Liver (tissue), 3 donors: ENCODE results near the gene MARCHF2.

ENCODE experiments used
- GABPA ChIP-seq, 2 donors: IDR thresholded peaks in 1 of 2; conservative IDR thresholded peaks in 1 of 2; 2 replicates each; pipeline ENCODE4 v1.6.1; 2016; ENCODE audit warnings: antibody characterized with exemption in 2 of 2, mild to moderate bottlenecking in 1 of 2, moderate library complexity in 1 of 2
- HNF4G ChIP-seq: IDR thresholded peaks from 2 replicates; pipeline ENCODE4 v1.6.1; 2016; ENCODE audit warnings: antibody characterized with exemption
- JUND ChIP-seq, 2 donors: IDR thresholded peaks; 2 replicates each; pipeline ENCODE4 v1.6.1; 2016; ENCODE audit warnings: antibody characterized with exemption in 2 of 2
- RAD21 ChIP-seq, 2 donors: IDR thresholded peaks; 2 replicates each; pipeline ENCODE4 v1.6.1; 2016; ENCODE audit warnings: antibody characterized with exemption in 2 of 2, mild to moderate bottlenecking in 2 of 2
- SP1 ChIP-seq: IDR thresholded peaks from 2 replicates; pipeline ENCODE4 v1.6.1; 2018; ENCODE audit warnings: antibody characterized with exemption, mild to moderate bottlenecking
- TAF1 ChIP-seq: conservative IDR thresholded peaks from 2 replicates; pipeline ENCODE4 v1.6.1; 2016; ENCODE audit warnings: antibody characterized with exemption, mild to moderate bottlenecking
- YY1 ChIP-seq: IDR thresholded peaks from 2 replicates; pipeline ENCODE4 v1.6.1; 2016; ENCODE audit warnings: antibody characterized with exemption, mild to moderate bottlenecking
- ZBTB33 ChIP-seq: IDR thresholded peaks from 2 replicates; pipeline ENCODE4 v1.6.1; 2016; ENCODE audit warnings: antibody characterized with exemption
- TF ChIP-seq, protein P1 (sequence below): fragments of 150-350 bp; IDR thresholded peaks from 2 replicates; pipeline ENCODE4 v1.5.1; 2017; ENCODE audit warnings: improper control_type of control experiment, low read depth, low read length; ENCODE audit not compliant: missing input control
- TF ChIP-seq, protein P2 (sequence below): IDR thresholded peaks from 2 replicates; pipeline ENCODE4 v1.6.1; 2016; ENCODE audit warnings: antibody characterized with exemption
- TF ChIP-seq, protein P3 (sequence below): IDR thresholded peaks from 2 replicates; pipeline ENCODE4 v1.6.1; 2016; ENCODE audit warnings: antibody characterized with exemption, mild to moderate bottlenecking
- donor health status: healthy.
- donor health status: healthy.

DNA sequence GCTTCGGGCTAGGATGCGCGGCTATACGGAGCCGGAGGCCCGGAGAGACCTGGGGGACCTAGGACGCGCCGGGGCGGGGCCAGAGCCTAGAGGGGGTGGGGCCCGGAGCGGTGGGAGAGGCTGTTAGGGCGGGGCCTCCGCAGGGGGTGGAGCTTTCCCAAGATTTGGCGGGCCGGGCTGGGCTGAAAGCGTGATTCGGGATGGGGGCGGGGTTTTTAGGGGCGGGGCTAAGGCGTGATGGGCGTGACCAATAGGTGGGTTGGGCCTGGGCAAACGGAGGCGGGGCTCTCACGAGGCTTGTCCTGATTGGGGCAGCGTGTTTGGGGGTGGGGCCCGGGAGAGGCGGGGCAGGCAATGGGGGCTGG is 22.5 kb upstream of the MARCHF2 start:
- TF ChIP-seq, protein P1, sequence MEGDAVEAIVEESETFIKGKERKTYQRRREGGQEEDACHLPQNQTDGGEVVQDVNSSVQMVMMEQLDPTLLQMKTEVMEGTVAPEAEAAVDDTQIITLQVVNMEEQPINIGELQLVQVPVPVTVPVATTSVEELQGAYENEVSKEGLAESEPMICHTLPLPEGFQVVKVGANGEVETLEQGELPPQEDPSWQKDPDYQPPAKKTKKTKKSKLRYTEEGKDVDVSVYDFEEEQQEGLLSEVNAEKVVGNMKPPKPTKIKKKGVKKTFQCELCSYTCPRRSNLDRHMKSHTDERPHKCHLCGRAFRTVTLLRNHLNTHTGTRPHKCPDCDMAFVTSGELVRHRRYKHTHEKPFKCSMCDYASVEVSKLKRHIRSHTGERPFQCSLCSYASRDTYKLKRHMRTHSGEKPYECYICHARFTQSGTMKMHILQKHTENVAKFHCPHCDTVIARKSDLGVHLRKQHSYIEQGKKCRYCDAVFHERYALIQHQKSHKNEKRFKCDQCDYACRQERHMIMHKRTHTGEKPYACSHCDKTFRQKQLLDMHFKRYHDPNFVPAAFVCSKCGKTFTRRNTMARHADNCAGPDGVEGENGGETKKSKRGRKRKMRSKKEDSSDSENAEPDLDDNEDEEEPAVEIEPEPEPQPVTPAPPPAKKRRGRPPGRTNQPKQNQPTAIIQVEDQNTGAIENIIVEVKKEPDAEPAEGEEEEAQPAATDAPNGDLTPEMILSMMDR, result no peak
- TF ChIP-seq SP1 (no peak), RAD21 (IDR thresholded peaks at IDR 0.05) (no peak), TAF1 (no peak), ZBTB33 (no peak), JUND (IDR thresholded peaks at IDR 0.05) (no peak), GABPA (IDR thresholded peaks at IDR 0.05 in 1 of 2, conservative IDR thresholded peaks at IDR 0.05 in 1 of 2) (no peak), HNF4G (no peak), YY1 (no peak)
- TF ChIP-seq, protein P2, sequence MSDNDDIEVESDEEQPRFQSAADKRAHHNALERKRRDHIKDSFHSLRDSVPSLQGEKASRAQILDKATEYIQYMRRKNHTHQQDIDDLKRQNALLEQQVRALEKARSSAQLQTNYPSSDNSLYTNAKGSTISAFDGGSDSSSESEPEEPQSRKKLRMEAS, result no peak
- TF ChIP-seq, protein P3, sequence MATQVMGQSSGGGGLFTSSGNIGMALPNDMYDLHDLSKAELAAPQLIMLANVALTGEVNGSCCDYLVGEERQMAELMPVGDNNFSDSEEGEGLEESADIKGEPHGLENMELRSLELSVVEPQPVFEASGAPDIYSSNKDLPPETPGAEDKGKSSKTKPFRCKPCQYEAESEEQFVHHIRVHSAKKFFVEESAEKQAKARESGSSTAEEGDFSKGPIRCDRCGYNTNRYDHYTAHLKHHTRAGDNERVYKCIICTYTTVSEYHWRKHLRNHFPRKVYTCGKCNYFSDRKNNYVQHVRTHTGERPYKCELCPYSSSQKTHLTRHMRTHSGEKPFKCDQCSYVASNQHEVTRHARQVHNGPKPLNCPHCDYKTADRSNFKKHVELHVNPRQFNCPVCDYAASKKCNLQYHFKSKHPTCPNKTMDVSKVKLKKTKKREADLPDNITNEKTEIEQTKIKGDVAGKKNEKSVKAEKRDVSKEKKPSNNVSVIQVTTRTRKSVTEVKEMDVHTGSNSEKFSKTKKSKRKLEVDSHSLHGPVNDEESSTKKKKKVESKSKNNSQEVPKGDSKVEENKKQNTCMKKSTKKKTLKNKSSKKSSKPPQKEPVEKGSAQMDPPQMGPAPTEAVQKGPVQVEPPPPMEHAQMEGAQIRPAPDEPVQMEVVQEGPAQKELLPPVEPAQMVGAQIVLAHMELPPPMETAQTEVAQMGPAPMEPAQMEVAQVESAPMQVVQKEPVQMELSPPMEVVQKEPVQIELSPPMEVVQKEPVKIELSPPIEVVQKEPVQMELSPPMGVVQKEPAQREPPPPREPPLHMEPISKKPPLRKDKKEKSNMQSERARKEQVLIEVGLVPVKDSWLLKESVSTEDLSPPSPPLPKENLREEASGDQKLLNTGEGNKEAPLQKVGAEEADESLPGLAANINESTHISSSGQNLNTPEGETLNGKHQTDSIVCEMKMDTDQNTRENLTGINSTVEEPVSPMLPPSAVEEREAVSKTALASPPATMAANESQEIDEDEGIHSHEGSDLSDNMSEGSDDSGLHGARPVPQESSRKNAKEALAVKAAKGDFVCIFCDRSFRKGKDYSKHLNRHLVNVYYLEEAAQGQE, result no peak
